Activated naive CD4-positive, alpha-beta T cell treated with anti-CD3 and anti-CD28 coated beads for 36 hours (primary cell): ENCODE measurements around the gene PDE6H. TPM values are rescaled to one million over a fixed set of nuclear protein-coding genes. Genes with fewer than 3 reads are reported as not detected.
A peak's percentile ranks its signal among the peaks of the same experiment; 100 is the strongest.

Experiments
- CTCF ChIA-PET: fragments of 350-600 bp; sonication (Branson Sonifier 250); formaldehyde crosslinking; loops from one replicate; lab custom pipeline; 2021; ENCODE audit warnings: antibody characterized with exemption; lab: Charles Lee
- DNase-seq: peaks from one replicate; pipeline ENCODE4 v3.0.0-alpha.2; 2020
- H3K27ac Mint-ChIP-seq: one replicate; pipeline ENCODE4 v1.8.0; 2021; ENCODE audit warnings: mild to moderate bottlenecking, mixed read lengths
- H3K27me3 Mint-ChIP-seq: one replicate; pipeline ENCODE4 v1.8.0; 2021; ENCODE audit warnings: low read depth, mixed read lengths
- H3K36me3 Mint-ChIP-seq: one replicate; pipeline ENCODE4 v1.8.0; 2021; ENCODE audit warnings: low read depth, mixed read lengths
- H3K4me1 Mint-ChIP-seq: one replicate; pipeline ENCODE4 v1.8.0; 2021; ENCODE audit warnings: low read depth, mixed read lengths
- H3K4me3 Mint-ChIP-seq: one replicate; pipeline ENCODE4 v1.8.0; 2021; ENCODE audit warnings: mild to moderate bottlenecking, moderate library complexity, mixed read lengths
- H3K9me3 Mint-ChIP-seq: one replicate; pipeline ENCODE4 v1.8.0; 2021; ENCODE audit warnings: mixed read lengths
- intact Hi-C: fragments of 100-400 bp; cut with micrococcal nuclease; formaldehyde crosslinking; loops from one replicate; pipeline ENCODE4 v1.15.1; 2023
- total RNA-seq, 2 experiments: library from RNA; stranded (reverse); gene quantifications; one replicate each; pipeline ENCODE4 v1.2.3, GENCODE V29; 2021

The PDE6H gene
- total RNA-seq, 2 experiments from 2014 or later, result not detected

GRCh38 chr12:14937689-14938088 lies 35.2 kb upstream of the PDE6H start:
- CTCF ChIA-PET, result interaction anchor here (0.8 to 3.1 kb wide), 8 partner anchors 11 to 59 kb away, joined by 3 to 22 read pairs (median 6); no protein-coding TSS in a partner anchor
- peaks cover 43% of the 10 kb centered on the region for H3K4me1 Mint-ChIP-seq
- H3K27me3 Mint-ChIP-seq, result no peaks in the 10 kb centered on the region
- intact Hi-C loops, result loop anchor here (1.0 to 5.0 kb wide), 3 partner anchors 49 to 285 kb away; partner anchors contain the start of gene RERG
- peak; percentile 41 for DNase-seq
- no peak overlapping the region for H3K27ac Mint-ChIP-seq
- no peak overlapping the region for H3K4me3 Mint-ChIP-seq
- H3K9me3 Mint-ChIP-seq, result peaks cover 2% of the 10 kb centered on the region
- H3K36me3 Mint-ChIP-seq, result peaks cover 34% of the 10 kb centered on the region

GRCh38 chr12:14938301-14938700 lies 34.5 kb upstream of the PDE6H start, which contains the start of gene ERP27:
ERP27 (minus strand) TSS chr12:14938537; CDS start chr12:14938508, 29 bp downstream.
- intact Hi-C loops, result loop anchor here (5.0 kb wide), 1 partner anchor 284 kb away; the partner anchor contains the start of gene RERG
- H3K9me3 Mint-ChIP-seq, result peaks cover 2% of the 10 kb centered on the region
- H3K27me3 Mint-ChIP-seq, result no peaks in the 10 kb centered on the region
- H3K4me1 Mint-ChIP-seq, result peaks cover 43% of the 10 kb centered on the region
- peak within 1 kb of the TSS; percentile 13 for H3K4me3 Mint-ChIP-seq
- peak within 1 kb of the TSS; percentile 91 for H3K27ac Mint-ChIP-seq
- CTCF ChIA-PET, result interaction anchor here (0.8 to 3.1 kb wide), 5 partner anchors 10 to 59 kb away, joined by 4 to 22 read pairs (median 6); no protein-coding TSS in a partner anchor
- peaks cover 35% of the 10 kb centered on the region for H3K36me3 Mint-ChIP-seq
- DNase-seq, result no peak

DNA sequence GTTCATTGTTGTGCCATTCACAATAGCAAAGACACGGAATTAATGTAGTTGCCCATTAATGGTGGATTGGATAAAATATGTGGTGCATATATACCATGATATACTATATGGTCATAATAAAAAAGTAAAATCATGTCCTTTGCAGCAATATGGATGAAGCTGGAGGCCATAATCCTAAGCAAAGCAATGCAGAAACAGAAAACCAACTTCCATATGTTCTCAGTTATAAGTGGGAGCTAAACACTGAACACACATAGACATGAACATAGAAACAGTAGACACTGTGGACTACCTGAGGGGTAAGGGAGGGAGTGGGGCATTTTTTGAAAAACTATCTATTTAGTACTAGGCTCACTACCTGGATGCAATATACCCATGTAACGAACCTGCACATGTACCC lies 31.5 kb upstream of the PDE6H start:
- Mint-ChIP-seq H3K36me3 (peaks cover 59% of the 10 kb centered on the region), H3K9me3 (peaks cover 2% of the 10 kb centered on the region), H3K27me3 (no peaks in the 10 kb centered on the region), H3K27ac (peak overlapping the region; percentile 91), H3K4me1 (peaks cover 58% of the 10 kb centered on the region), H3K4me3 (no peak overlapping the region)
- CTCF ChIA-PET, result no interaction called here
- DNase-seq, result no peak
- intact Hi-C loops, result no loop called here

- CTCF ChIA-PET, result no interaction called here
- no peak for DNase-seq
- Mint-ChIP-seq H3K4me3 (no peak overlapping the region), H3K9me3 (peaks cover 2% of the 10 kb centered on the region), H3K36me3 (peaks cover 65% of the 10 kb centered on the region), H3K4me1 (peaks cover 59% of the 10 kb centered on the region), H3K27ac (peak overlapping the region; percentile 30), H3K27me3 (no peaks in the 10 kb centered on the region)
- intact Hi-C loops, result no loop called here
Observed at GRCh38 chr12:14942196-14942931, 30.5 kb upstream of the PDE6H start.

- intact Hi-C loops, result loop anchor here (5.0 kb wide), 1 partner anchor 36 kb away; no protein-coding TSS in a partner anchor
Observed at GRCh38 chr12:14946162-14946561, 26.7 kb upstream of the PDE6H start.

GRCh38 chr12:14946861-14947260 lies 26.0 kb upstream of the PDE6H start:
- H3K4me1 Mint-ChIP-seq, result peaks cover 65% of the 10 kb centered on the region
- no peak for DNase-seq
- peak overlapping the region; percentile 95 for H3K27ac Mint-ChIP-seq
- intact Hi-C loops, result loop anchor here (5.0 kb wide), 1 partner anchor 35 kb away; no protein-coding TSS in a partner anchor
- H3K36me3 Mint-ChIP-seq, result peaks cover 74% of the 10 kb centered on the region
- H3K4me3 Mint-ChIP-seq, result peak overlapping the region; percentile 68
- no peaks in the 10 kb centered on the region for H3K27me3 Mint-ChIP-seq
- CTCF ChIA-PET, result no interaction called here
- H3K9me3 Mint-ChIP-seq, result no peaks in the 10 kb centered on the region

More at GRCh38 chr12:14946162-14946561, 26.7 kb upstream of the PDE6H start:
- Mint-ChIP-seq H3K27ac (peak overlapping the region; percentile 95), H3K9me3 (no peaks in the 10 kb centered on the region), H3K36me3 (peaks cover 76% of the 10 kb centered on the region), H3K4me1 (peaks cover 58% of the 10 kb centered on the region), H3K27me3 (no peaks in the 10 kb centered on the region), H3K4me3 (no peak overlapping the region)
- CTCF ChIA-PET, result interaction anchor here (0.7 to 1.1 kb wide), 2 partner anchors 10 kb away, joined by 4 to 5 read pairs; no protein-coding TSS in a partner anchor
- no peak for DNase-seq

- intact Hi-C loops, result loop anchor here (1.0 to 5.0 kb wide), 5 partner anchors 9 to 728 kb away; partner anchors contain the start of gene ARHGDIB
- DNase-seq, result peak; percentile 73
- CTCF ChIA-PET, result interaction anchor here (0.6 to 1.6 kb wide), 4 partner anchors 9 to 49 kb away, joined by 3 to 5 read pairs (median 4); partner anchors contain the start of gene ERP27
- H3K36me3 Mint-ChIP-seq, result peaks cover 66% of the 10 kb centered on the region
- H3K4me3 Mint-ChIP-seq, result peak overlapping the region; percentile 71
- no peaks in the 10 kb centered on the region for H3K9me3 Mint-ChIP-seq
- peaks cover 82% of the 10 kb centered on the region for H3K4me1 Mint-ChIP-seq
- peak overlapping the region; percentile 95 for H3K27ac Mint-ChIP-seq
- no peaks in the 10 kb centered on the region for H3K27me3 Mint-ChIP-seq
Observed at GRCh38 chr12:14948672-14949071, 24.2 kb upstream of the PDE6H start.

GRCh38 chr12:14949631-14950030 lies 23.2 kb upstream of the PDE6H start:
- intact Hi-C loops, result loop anchor here (1.0 to 10.0 kb wide), 7 partner anchors 33 to 935 kb away; partner anchors contain the start of genes C12orf60, STRAP and WBP11
- Mint-ChIP-seq H3K27me3 (no peaks in the 10 kb centered on the region), H3K27ac (peak overlapping the region; percentile 95), H3K36me3 (peaks cover 67% of the 10 kb centered on the region), H3K4me1 (peaks cover 91% of the 10 kb centered on the region), H3K4me3 (peak overlapping the region; percentile 71), H3K9me3 (no peaks in the 10 kb centered on the region)
- peak; percentile 51 for DNase-seq
- CTCF ChIA-PET, result no interaction called here

DNA sequence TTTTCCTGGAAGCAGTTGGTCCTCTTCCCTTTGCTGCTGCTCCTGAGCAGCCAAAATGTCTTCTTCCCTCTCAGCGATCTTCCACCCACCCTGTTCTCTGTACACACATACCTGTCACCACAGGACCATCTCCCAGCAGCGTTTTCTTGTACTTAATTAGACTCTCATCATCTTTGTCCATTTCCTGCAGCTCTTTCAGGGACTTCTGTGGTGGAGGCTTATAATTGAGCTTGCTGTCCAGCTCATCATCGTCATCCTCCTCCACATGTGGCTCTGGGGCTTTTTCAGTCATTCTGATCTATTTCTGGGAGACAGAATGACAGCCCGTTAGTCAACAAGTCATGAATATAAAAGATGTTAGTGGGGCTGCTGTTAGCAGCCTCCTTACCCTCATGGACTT lies 22.4 kb upstream of the PDE6H start:
- peak overlapping the region; percentile 95 for H3K27ac Mint-ChIP-seq

DNA sequence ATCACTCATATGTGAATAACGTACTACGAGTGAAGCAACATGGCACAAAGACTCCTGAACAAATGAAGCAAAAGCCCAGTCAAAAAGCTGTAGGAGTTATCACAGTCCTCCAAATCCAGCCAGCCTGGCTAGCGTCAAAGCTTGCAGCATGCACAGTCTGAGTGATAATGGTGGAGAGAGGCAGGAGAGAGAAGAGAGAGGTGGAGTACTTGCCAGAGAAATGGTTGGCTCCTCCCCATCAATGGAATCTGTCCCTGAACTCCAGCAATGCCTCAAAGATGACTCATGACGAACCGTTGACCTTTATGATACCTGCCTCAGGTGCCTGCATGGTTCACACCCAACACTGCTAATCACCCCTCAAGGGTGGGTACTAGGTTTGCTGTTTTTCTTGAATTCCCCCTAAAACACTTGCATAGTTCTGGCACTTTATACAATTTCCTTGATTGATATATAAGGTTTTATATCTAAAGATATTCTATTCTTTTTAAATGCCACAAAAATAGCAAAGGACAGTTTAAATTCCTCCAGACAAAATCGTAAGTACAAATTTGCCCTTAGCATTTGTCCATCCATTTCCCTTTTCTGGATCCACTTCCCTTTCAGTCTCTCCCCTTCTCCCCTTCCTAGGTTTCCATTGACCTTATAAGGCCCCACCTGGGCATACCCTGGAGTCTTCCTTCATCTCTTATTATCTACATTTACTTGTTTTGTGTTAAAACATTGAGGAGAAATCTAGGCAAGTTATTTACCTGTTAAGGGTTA lies 21.7 kb upstream of the PDE6H start:
- peaks cover 79% of the 10 kb centered on the region for H3K4me1 Mint-ChIP-seq
- peak overlapping the region; percentile 95 for H3K27ac Mint-ChIP-seq
- no peaks in the 10 kb centered on the region for H3K9me3 Mint-ChIP-seq
- intact Hi-C loops, result loop anchor here (1.0 to 10.0 kb wide), 4 partner anchors 41 to 934 kb away; partner anchors contain the start of genes C12orf60, STRAP and WBP11
- H3K4me3 Mint-ChIP-seq, result peak overlapping the region; percentile 75
- no peaks in the 10 kb centered on the region for H3K27me3 Mint-ChIP-seq
- H3K36me3 Mint-ChIP-seq, result peaks cover 55% of the 10 kb centered on the region
- CTCF ChIA-PET, result interaction anchor here (0.5 to 1.5 kb wide), 4 partner anchors 8 to 307 kb away, joined by 3 to 5 read pairs (median 4); partner anchors contain the start of gene ARHGDIB
- peak; percentile 54 for DNase-seq

More for the DNA sequence above, 22.4 kb upstream of the PDE6H start:
- peak; percentile 70 for DNase-seq
- no peaks in the 10 kb centered on the region for H3K9me3 Mint-ChIP-seq
- H3K4me1 Mint-ChIP-seq, result peaks cover 86% of the 10 kb centered on the region
- intact Hi-C loops, result loop anchor here (1.0 to 10.0 kb wide), 4 partner anchors 42 to 934 kb away; partner anchors contain the start of genes C12orf60, STRAP and WBP11
- CTCF ChIA-PET, result interaction anchor here (1.0 to 1.5 kb wide), 2 partner anchors 9 to 13 kb away, joined by 3 to 5 read pairs; no protein-coding TSS in a partner anchor
- H3K27me3 Mint-ChIP-seq, result no peaks in the 10 kb centered on the region
- peak overlapping the region; percentile 71 for H3K4me3 Mint-ChIP-seq
- H3K36me3 Mint-ChIP-seq, result peaks cover 62% of the 10 kb centered on the region

- CTCF ChIA-PET, result interaction anchor here (0.5 to 1.3 kb wide), 3 partner anchors 10 to 308 kb away, joined by 3 to 4 read pairs (median 4); partner anchors contain the start of gene ARHGDIB
- H3K4me1 Mint-ChIP-seq, result peaks cover 78% of the 10 kb centered on the region
- intact Hi-C loops, result loop anchor here (1.0 to 10.0 kb wide), 7 partner anchors 9 to 933 kb away; partner anchors contain the start of genes ARHGDIB and STRAP
- peak overlapping the region; percentile 75 for H3K4me3 Mint-ChIP-seq
- no peaks in the 10 kb centered on the region for H3K9me3 Mint-ChIP-seq
- DNase-seq, result no peak
- no peaks in the 10 kb centered on the region for H3K27me3 Mint-ChIP-seq
- peak overlapping the region; percentile 95 for H3K27ac Mint-ChIP-seq
- H3K36me3 Mint-ChIP-seq, result peaks cover 49% of the 10 kb centered on the region
Observed at GRCh38 chr12:14951851-14952250, 21.0 kb upstream of the PDE6H start.
